ENCODE data around the gene ANO5.

DNA sequence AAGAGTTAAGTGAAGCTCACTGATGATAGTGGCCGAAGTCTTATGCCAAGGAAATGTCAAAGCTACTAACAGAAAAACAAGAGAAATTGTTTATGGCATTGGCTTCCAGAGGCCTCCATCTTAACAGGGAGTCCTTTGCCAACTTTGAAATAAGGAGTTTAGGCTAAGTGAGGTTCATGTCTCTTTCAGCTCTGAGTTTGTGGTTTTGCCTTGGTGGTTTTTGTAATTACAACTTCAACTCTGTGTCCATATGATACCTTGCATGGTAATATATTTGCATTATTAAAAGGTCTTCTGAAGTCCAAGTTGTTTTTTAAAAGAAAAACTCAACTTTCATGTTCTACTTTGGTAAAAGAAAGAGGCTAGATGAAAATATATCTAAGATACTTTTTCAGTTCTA, 31.4 kb upstream of the ANO5 start:
- TF ChIP-seq EP300 (IDR thresholded peaks at IDR 0.05) (no peak), POLR2A (IDR thresholded peaks at IDR 0.05) (no peak)
- TF ChIP-seq, protein P1, sequence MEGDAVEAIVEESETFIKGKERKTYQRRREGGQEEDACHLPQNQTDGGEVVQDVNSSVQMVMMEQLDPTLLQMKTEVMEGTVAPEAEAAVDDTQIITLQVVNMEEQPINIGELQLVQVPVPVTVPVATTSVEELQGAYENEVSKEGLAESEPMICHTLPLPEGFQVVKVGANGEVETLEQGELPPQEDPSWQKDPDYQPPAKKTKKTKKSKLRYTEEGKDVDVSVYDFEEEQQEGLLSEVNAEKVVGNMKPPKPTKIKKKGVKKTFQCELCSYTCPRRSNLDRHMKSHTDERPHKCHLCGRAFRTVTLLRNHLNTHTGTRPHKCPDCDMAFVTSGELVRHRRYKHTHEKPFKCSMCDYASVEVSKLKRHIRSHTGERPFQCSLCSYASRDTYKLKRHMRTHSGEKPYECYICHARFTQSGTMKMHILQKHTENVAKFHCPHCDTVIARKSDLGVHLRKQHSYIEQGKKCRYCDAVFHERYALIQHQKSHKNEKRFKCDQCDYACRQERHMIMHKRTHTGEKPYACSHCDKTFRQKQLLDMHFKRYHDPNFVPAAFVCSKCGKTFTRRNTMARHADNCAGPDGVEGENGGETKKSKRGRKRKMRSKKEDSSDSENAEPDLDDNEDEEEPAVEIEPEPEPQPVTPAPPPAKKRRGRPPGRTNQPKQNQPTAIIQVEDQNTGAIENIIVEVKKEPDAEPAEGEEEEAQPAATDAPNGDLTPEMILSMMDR (IDR thresholded peaks at IDR 0.05) = no peak
